ENCODE data around the gene UQCR10.

Gene UQCR10

GRCh38 chr22:29813126-29813525 is 46.0 kb downstream of the UQCR10 start:
- TF ChIP-seq CREB5 (CRISPR knock-in tag; IDR thresholded peaks at IDR 0.05; ENCODE audit: low read depth) (no peak), TCF4 (CRISPR knock-in tag; IDR thresholded peaks at IDR 0.05; ENCODE audit: borderline replicate concordance) (no peak), GLIS3 (CRISPR knock-in tag; IDR thresholded peaks at IDR 0.05) (no peak), CSDC2 (CRISPR knock-in tag; IDR thresholded peaks at IDR 0.05) (no peak), ZFP30 (CRISPR knock-in tag; IDR thresholded peaks at IDR 0.05) (no peak), ZFP3 (CRISPR knock-in tag; IDR thresholded peaks at IDR 0.05) (no peak), ARNTL (CRISPR knock-in tag; IDR thresholded peaks at IDR 0.05; ENCODE audit: borderline replicate concordance, low read depth) (no peak), ZNF70 (CRISPR knock-in tag; IDR thresholded peaks at IDR 0.05) (no peak), POU6F1 (CRISPR knock-in tag; IDR thresholded peaks at IDR 0.05; ENCODE audit: borderline replicate concordance, low read depth) (no peak), PATZ1 (CRISPR knock-in tag; IDR thresholded peaks at IDR 0.05; ENCODE audit: borderline replicate concordance) (no peak), ZNF8 (CRISPR knock-in tag; IDR thresholded peaks at IDR 0.05) (no peak)
- ATAC-seq: no peak

GRCh38 chr22:29813563-29813962 is 46.4 kb downstream of the UQCR10 start:
- TF ChIP-seq ZNF8 (CRISPR knock-in tag; IDR thresholded peaks at IDR 0.05) (no peak), ZFP3 (CRISPR knock-in tag; IDR thresholded peaks at IDR 0.05) (no peak), ZNF70 (CRISPR knock-in tag; IDR thresholded peaks at IDR 0.05) (no peak), PATZ1 (CRISPR knock-in tag; IDR thresholded peaks at IDR 0.05; ENCODE audit: borderline replicate concordance) (no peak), ZFP30 (CRISPR knock-in tag; IDR thresholded peaks at IDR 0.05) (no peak), CSDC2 (CRISPR knock-in tag; IDR thresholded peaks at IDR 0.05) (no peak), CREB5 (CRISPR knock-in tag; IDR thresholded peaks at IDR 0.05; ENCODE audit: low read depth) (no peak), CSRNP3 (CRISPR knock-in tag; IDR thresholded peaks at IDR 0.05) (no peak), GLIS3 (CRISPR knock-in tag; IDR thresholded peaks at IDR 0.05) (no peak)
- ATAC-seq: no peak

GRCh38 chr22:29814003-29814402 is 46.8 kb downstream of the UQCR10 start:
- no peak for ATAC-seq
- TF ChIP-seq CSDC2 (CRISPR knock-in tag; IDR thresholded peaks at IDR 0.05) (no peak), ESRRG (CRISPR knock-in tag; IDR thresholded peaks at IDR 0.05) (no peak), ZFP3 (CRISPR knock-in tag; IDR thresholded peaks at IDR 0.05) (no peak), ZFP30 (CRISPR knock-in tag; IDR thresholded peaks at IDR 0.05) (no peak), ZC3H10 (CRISPR knock-in tag; IDR thresholded peaks at IDR 0.05) (no peak), CREB5 (CRISPR knock-in tag; IDR thresholded peaks at IDR 0.05; ENCODE audit: low read depth) (no peak), ISL1 (CRISPR knock-in tag; IDR thresholded peaks at IDR 0.05) (no peak), CSRNP3 (CRISPR knock-in tag; IDR thresholded peaks at IDR 0.05) (no peak), TOX (CRISPR knock-in tag; IDR thresholded peaks at IDR 0.05; ENCODE audit: borderline replicate concordance) (no peak), TSHZ2 (CRISPR knock-in tag; IDR thresholded peaks at IDR 0.05) (no peak), SNAI2 (CRISPR knock-in tag; IDR thresholded peaks at IDR 0.05) (no peak), POU6F1 (CRISPR knock-in tag; IDR thresholded peaks at IDR 0.05; ENCODE audit: borderline replicate concordance, low read depth) (no peak), ZNF8 (CRISPR knock-in tag; IDR thresholded peaks at IDR 0.05) (no peak)

Data from SK-N-SH treated with all-trans-retinoic acid at 6 μM for 48 hours (cell line).